HG02884 (cell line): ENCODE data around the gene FJX1.

Experiments
- ATAC-seq: cut with Tn5 transposase; IDR thresholded peaks from one replicate; pipeline ENCODE4 v1.9.1; 2021; ENCODE audit warnings: mild to moderate bottlenecking, moderate library complexity; ENCODE audit not compliant: unreplicated experiment

FJX1 gene

GRCh38 chr11:35617687-35618496 lies at the start of gene FJX1:
Gene FJX1, plus strand, starts transcription at chr11:35618460. Its CDS starts 177 bp downstream, at chr11:35618637.
- peak; percentile 29 for ATAC-seq

GRCh38 chr11:35571696-35572095 lies 46.6 kb upstream of the FJX1 start:
- no peak for ATAC-seq

DNA sequence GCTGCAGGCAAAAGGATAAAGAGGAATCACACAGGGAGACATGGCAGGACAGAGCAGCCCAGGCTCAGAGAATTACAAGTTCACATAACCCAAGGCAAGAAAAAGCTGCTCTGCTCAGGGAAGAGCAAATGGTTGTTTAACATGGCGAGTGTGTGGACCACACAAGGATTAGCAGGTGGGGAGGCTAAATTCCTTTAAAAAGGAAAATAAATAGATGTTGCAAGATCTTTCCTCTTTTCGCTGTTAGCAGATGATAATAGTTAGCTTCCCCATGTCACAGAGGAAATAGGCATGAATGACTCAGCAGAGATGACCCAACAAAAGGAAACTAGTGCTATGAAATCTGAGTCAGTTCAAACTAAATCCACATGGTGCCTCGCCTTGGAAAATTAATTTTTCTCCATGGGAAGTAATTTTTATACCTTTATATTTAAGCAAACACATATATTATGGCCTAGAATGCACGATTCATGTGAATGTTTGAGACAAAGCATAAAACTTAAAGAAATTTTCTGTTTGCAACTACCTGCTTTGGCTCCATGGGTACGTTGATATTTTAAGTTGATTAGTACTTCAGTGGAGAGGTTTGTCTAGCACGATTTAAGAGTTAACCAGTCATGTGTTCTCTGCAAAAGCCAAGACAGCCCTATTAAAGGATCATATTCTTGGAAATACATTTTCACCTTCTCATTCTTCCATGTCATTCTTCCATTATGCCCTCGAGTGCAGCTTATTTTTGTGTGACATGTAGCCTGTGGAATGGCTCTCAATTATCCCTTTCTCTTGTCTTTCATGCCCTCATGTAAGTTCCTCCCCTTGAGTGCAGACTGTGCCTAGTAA lies 38.5 kb upstream of the FJX1 start:
- no peak for ATAC-seq

GRCh38 chr11:35580397-35580781 lies 37.9 kb upstream of the FJX1 start:
- ATAC-seq, result no peak

DNA sequence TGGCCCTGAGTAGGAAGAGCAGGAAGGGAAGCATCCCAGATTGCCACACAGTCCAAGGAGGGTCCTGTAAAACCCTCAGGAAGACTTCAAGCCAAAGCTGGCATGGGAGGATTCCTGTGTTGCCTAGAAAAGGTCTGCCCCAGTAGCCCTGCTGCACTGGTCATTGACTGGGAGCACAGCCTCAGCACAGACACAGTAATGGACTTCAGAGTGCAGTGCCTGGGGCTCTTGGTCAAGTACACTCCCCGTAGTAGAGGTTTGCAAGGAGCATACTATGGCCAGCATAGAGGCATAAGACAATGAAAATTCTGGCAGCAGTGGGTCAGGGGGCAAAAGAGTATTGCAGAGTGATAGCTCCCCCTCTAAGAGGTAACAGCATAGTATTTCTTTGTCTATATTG lies 36.2 kb upstream of the FJX1 start:
- ATAC-seq, result no peak

DNA sequence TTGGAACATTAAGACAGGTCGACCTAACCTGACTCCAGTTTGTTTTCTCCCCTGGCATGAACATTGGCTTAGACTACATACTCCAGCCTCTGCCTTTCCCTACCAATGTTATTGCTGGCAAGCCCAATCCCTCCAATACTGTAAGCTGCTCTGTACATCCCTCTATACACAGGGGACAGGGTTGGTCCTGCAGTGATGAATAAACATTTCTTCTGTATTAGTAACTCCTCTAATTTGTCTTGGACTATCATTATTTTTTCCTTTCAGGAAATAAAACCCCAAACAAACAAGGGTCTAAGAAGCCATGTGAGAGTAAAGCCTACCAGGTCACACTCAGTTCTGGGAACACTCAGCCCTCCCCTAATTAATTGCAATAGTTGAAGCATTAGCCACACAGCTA lies 35.1 kb upstream of the FJX1 start:
- no peak for ATAC-seq

DNA sequence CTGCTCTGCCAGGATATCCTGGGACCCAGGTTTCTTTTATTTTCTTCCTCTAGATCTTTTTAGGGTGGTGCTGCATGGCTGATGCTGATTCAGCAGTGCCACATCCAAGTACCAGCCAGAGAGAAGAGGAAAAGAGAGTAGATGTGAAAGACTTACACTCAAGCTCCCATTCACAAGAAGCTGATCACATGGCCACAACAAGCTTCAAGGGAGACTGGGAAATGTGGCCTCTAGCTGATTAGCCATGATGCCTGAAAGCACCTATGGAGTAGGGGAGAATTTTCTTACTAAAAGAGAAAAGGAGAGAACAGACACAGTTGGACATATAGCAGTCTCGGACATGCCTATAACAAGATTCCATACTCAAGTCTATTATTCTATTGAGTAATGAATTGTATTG lies 34.4 kb upstream of the FJX1 start:
- ATAC-seq, result no peak

GRCh38 chr11:35584321-35584720 lies 33.9 kb upstream of the FJX1 start:
- no peak for ATAC-seq

DNA sequence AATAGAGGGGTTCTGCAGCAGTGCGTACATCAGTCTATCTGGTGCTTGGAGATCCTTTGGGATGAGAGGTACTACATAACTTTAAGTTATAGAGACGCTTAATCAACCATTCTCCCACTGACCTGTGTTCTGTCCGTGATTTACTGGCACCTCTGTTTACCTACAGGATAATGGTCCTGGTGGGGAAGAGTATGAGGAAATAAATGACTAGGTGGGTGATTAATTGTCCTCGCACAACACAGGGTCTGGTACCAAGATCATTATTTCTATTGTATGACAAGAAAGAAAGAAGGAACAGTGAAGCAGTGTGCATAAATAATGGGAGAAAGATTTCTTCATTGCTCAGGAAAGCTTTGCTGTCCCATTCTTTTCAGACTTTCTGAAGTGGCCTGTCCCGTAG lies 32.8 kb upstream of the FJX1 start:
- ATAC-seq, result no peak

- no peak for ATAC-seq
Observed at GRCh38 chr11:35586222-35586621, 32.0 kb upstream of the FJX1 start.

- no peak for ATAC-seq
Observed at GRCh38 chr11:35587972-35588371, 30.3 kb upstream of the FJX1 start.

DNA sequence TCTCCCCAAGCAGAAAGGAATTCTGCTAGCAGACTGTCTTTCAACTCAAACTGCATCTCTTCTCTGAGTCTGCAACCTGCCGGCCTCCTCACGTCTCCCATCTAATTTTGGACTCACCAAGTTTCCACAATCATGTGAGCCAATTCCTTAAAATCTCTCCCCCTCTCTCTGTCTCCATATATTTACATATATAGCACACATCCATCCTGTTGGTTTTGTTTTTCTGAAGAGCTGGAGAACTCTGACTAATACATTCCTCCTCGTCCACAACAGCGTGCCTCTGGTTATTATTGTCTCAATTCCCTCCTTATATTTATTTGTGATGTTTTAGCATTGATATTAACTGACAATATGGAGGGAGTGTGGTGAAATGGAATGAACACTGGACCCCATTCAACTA lies 29.6 kb upstream of the FJX1 start:
- no peak for ATAC-seq

- no peak for ATAC-seq
Observed at GRCh38 chr11:35589281-35589680, 29.0 kb upstream of the FJX1 start.

DNA sequence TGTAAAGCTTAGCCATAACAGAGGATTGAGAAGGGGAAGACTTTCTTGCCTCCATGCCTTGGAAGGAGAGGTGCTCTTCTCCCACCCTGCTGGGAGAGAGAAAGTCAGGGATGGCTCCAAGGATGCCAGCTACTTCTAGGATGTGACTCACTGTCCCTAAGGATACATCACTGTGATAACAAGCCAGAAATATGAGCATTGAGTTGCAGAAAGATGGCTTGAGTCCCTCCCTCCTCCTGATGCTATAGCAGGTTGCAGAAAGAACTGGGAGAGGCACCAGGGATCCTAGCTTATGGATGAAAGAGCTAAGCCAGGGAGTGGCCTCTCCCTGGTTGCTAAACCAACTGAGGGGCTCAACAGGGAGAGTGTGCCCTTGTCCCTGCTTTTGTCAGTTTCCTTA lies 27.8 kb upstream of the FJX1 start:
- no peak for ATAC-seq

DNA sequence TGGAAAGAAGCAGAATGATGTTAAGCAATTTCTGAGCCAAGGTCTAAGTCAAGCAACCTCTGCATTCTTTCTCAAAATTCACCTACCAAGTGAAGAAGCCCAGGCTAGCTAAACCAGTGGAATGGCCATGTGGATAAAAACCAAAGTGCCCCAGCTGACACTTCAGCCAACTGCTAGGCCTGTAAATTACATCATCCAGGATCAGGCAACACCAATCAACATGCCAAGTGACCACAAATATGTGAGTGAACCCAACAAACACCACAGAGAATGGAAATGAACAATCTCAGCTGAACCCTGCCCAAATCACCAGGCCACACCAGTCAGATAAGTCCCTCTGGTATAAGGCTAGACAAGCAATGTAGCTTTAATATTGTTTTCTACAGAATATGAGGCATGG lies 25.1 kb upstream of the FJX1 start:
- no peak for ATAC-seq

GRCh38 chr11:35594680-35595079 lies 23.6 kb upstream of the FJX1 start:
- ATAC-seq, result no peak

DNA sequence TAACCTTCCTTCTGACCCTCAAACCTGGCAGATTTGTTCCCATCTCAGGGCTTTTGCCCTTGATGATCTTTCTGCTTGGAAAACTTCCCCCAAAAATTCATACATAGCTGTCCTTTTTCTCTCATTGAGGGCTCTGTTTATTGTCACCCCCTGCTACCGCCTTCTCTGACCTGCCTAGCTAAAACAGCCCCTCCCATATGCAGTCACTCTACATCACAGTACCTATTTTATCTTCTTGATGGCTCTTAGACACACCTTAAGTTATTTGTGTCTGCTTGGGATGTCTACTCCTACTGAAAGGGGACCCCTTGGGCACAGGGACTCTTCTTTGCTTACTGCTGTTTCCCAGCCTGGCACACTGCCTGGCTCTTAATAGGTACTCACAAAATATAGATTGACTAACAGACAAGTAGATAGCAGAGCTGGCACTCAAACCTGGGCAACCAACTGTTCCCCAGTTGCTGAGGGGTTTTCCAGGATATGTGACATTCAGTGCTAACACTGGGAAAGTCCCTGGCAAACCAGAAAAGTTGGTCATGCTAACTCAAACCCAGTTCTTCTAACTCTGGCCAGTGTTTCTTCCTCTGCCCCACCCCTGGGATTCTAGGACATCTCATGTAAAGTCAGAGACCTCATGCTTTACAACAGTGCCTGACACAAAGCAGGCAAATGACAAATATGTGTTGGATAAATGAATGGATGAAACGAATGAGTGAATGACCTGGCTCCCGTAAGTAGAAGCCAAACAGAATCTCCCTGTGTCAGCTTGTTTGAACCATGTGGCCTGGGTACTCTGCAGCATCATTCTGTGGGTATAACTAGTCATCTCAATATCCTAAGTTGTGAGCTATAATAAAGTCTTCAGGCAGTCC lies 19.8 kb upstream of the FJX1 start:
- ATAC-seq, result peak; percentile 80

DNA sequence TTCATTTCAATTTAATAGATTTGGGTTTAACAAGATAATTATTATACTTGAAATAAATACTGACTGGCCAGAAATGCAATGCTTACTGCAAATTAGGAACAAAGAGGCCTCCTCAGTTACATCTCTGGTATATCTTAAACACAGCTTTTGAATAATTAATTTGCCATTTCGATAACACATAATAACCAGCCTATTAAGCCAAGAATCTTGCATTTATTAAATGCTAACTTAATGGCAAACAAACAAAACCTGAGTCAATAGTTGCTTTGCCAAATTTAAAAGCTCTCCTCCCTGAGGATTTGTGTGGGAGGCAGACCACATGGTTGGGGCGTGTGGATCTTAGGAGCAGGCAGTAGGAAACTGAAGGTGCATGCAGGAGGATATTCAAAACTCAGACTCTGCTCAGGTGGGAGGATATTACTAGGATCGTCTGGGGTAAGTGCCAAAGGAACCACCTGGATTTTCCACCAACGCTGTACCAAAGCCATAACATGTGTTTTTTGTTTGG lies 17.9 kb upstream of the FJX1 start:
- ATAC-seq, result no peak

- ATAC-seq, result no peak
Observed at GRCh38 chr11:35602160-35602793, 16.0 kb upstream of the FJX1 start.

GRCh38 chr11:35602979-35603378 lies 15.3 kb upstream of the FJX1 start:
- ATAC-seq, result no peak

- no peak for ATAC-seq
Observed at GRCh38 chr11:35605706-35606105, 12.6 kb upstream of the FJX1 start.
